Activated naive CD4-positive, alpha-beta T cell treated with anti-CD3 and anti-CD28 coated beads, Interleukin-2, amount 50 U/mL, for 16 hours (primary cell): Measurements from ENCODE around the gene PPP6R2.

Experiments used
- DNase-seq: peaks from one replicate; pipeline ENCODE4 v3.0.0-alpha.2; 2020

The PPP6R2 gene

DNA sequence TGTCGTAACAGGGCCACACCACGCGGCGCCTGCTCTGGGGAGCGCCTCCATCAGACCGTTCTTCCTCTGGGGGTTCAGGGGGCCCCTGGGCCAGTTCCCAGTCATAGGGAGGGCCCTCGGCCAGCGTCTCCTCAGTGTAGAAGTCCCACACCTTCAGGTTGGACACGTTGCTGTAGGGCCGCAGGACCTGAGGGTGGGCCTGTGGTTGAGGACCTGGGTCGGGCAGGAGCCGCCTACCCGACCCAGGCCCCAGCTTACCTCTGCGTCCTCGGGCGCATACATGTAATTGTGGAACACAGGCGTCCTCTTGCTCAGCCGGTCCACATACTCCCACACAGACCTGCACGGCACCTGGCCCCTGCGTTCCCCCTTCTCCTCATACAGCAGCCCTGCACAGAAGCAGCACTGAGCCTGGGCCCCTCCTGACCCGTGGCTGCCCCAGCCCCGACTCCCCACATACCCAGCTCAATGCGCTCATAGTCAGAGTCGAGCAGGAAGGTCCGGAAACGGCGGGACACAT lies 111.5 kb downstream of the PPP6R2 start:
- no peak for DNase-seq

DNA sequence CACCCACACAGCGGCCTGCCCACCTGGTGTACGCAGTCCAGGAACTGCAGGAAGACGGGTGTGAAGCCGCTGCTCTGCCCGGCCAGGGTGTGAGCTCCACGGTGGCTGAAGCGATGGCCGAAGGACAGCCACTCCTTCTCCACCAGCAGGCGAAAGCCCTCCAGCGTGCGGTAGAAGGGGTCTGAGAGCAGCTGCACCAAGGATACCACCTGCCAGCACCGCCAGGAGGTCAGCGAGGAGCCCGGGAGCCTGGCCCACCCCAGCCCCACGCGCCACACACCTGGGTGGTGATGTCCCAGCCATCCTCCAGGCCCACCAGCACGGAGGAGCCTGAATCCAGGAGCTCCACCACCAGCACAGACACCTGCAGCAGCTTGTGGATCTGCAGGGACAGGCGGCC lies 112.1 kb downstream of the PPP6R2 start:
- no peak for DNase-seq

DNA sequence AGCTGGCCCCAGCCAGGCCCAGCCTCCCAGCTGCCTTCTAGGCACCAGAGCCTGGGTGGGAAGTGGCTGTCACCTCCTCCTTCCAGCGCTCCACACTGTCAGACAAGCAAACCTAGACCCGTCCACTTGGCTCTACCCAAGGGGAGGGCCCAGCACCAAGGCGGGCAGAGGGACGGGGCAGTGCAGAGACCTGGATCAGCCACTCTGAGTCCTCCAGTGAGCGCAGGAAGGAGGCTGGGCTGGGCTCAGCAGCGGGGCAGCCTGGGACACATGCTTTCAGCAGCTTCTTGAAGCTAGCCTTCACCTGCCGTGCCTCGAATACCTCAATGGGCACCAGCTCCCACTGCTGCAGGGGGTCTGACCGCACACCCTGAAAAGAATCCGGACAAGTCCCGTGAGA lies 112.9 kb downstream of the PPP6R2 start:
- no peak for DNase-seq

DNA sequence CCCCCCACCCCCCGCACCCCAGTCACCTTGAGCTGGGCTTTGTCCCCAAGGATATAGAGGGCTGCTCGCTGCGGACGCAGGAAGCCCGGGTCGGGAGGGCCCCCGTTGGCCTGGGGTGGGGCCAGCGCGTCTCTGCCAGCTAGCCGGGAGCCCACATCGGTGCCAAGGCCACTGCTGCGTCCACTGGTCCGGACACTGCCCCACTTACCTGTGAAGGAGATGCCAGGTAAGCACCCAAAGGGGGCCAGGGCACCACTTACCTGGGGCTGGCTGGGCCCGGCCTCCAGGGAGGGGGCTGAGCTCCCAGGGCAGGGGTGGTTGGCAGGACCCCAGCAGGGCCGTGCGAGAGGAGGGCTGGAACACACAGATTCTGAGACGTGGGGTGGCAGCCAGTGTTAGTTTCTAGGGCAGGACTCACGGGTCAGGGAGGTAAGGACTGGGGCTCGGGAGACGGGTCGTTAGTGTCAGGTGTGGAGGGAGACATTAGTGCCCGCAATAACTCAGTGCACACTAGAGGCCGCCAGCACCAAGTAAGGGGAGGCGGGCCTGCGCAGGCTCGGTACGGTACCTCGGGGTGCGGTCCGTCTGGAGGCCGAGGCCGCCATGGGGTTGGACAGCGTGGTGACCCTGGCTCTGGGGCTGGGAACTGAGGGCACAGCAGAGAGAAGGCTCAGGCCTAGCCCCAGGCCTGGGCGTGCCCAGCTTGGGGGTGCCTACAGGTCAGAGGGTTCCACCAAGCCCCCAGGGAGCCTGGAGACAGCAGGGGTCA lies 113.5 kb downstream of the PPP6R2 start:
- no peak for DNase-seq

DNA sequence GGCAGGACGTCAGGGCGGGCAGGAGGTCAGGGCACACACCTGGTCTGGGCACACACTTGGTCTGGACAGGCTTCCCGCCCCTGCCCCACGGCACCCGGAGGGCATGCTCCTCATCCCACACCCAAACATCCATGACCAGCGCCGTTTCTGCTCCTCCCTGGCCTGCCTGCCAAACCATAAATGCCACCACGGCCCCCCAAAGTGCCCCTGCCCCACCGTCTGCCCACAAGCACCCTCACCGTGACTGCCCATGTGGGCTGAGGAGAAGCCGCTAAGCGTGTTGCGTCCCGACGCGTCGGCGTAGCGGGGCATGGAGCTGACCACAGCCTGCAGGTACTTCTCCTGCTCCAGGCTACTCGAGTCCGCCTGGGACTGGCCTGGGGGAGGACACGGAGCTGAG lies 115.9 kb downstream of the PPP6R2 start:
- no peak for DNase-seq

DNA sequence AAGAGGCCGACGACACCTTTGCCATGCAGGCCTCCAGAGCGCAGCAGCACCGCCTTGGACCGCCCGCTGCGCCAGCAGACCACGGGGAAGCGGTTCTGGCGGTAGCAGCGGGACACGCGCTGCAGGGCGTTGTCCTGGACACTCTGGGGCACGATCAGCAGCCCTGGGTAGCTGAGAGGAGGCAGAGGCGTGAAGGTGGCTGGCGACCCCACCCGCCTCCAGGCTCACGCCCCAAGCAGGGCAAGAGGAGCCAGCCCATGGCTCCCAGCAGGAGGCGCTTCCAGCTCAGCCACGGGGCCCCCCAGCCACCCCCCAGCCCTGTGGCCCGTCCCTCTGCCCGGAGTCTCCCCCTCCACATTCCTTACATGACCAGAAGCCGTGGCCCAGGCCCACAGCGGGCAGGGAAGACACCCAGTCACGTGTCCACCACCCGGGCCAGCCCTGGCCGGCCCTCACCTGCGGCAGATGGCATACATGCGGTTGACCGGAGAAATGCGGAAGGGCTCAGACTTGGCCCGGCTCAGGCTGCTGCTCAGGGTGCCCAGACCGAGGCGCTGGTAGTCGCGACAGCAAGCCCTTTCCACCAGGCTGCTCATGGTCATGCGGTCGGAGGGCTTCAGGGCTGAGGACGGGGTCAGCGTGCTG lies 116.5 kb downstream of the PPP6R2 start:
- DNase-seq: no peak

DNA sequence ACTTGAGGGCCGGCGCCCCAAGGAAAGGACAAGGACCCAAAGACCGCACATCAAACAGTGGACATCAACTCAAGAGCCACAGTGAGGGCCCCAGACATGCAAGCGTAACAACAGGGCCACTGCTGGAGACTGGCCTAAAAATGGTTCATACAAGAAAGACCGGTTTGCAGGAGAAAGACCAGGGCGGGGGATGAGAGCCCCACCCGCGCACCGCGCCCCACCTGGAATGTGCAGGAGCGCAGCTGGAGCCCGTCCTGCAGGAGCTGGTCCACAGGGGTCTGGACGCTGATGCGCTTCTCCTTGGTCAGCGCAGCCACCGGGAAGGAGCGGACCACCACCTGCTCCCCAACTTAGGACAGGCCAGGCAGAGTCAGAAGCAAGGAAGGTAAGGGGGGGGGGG lies 117.8 kb downstream of the PPP6R2 start:
- DNase-seq: no peak

DNA sequence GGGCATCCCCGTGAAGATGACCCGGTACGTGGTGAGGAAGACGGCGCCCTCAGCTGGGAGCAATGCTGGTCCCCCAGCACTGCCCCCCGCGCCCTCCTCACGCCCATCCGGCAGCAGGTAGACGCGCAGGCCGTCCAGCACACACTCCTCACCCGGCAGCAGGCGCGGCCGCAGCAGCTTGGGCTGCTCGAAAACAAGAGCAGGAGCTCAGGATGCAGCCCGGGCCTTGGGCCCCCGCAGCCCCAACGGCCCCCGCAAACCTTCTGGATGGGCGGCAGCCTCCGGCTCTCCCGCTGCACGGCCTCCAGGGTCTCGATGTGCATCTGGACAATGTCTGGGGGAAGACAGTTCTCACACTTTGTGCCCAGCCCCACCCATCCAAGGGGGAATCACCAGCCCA lies 118.4 kb downstream of the PPP6R2 start:
- no peak for DNase-seq

DNA sequence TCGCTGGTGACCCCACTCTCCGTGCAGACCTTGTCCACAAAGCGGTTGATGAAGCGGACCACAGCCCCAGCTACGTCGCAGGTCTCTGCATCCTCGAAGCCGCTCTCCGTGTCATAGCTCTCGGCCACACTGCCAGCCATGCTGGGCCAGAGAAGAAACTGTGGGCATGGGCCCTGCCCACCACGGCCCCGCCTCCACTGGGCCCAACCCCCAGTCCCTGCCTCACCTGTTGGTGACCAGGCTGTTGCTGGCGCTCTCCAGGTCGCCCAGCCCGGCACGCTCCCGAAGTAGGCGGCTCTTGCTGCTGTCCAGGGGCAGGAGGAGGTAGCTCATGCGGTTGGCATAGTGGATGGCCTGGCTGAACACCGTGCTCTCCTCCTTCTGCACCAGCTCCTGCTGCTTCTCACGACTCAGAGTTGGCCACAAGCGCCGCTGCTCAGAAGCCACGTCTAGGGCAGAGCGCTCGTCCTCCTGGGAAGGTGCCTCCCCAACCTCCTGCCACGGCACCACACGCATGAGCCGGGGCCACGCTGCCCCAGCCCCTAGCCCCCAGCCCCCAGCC lies 118.9 kb downstream of the PPP6R2 start:
- no peak for DNase-seq

DNA sequence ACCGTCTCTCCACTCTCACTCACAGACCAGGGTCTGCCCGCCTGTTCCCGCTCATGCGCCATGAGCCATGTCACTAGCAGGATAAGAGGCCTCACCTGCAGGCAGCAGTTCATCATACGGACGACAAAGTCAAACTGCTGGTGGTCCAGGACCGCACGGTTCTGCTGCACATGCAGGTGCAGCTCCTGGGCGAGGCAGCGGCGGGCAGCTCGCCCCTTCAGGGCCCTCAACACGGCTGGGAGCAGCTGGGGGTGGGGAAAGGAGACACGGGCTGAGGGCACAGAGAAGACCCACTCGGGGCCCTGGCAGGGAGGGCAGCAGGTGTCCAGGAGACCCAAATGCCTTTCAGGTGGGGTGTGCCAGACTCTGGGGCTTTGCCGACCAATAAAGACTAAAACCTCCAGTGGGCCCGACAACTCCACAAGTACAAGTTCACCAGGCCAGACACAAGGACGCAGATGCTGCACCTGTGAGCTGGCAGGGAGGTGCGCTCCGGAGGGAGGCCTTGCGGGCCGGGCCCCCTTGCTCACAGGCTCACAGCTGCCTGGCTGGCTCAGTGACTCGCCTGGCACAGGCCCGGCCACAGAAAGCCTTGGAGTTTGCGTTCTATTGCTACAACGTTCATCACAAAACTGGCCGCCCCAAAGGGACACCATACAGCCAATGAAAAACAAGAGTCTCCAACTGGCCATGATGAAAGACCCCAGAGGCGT lies 120.2 kb downstream of the PPP6R2 start:
- DNase-seq: no peak

DNA sequence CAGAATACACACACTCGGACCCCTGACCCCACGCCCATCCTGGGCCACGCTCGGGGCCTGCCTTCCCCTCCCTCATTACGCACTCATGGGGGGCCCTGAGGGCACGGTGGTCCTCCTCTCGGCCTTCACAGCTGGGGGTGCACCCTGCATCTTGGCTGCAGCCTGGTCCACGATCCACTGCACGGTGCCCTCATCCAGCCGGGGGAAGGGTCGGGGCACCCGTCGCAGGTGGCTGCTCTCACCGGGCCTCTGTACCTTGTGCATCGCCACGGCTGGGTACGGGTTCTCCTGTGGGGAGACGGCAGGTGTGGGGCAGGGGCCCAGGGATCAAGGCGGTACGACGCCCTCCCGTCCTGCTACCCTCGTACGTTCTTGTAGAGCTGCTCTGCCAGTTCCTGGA lies 121.3 kb downstream of the PPP6R2 start:
- no peak for DNase-seq

DNA sequence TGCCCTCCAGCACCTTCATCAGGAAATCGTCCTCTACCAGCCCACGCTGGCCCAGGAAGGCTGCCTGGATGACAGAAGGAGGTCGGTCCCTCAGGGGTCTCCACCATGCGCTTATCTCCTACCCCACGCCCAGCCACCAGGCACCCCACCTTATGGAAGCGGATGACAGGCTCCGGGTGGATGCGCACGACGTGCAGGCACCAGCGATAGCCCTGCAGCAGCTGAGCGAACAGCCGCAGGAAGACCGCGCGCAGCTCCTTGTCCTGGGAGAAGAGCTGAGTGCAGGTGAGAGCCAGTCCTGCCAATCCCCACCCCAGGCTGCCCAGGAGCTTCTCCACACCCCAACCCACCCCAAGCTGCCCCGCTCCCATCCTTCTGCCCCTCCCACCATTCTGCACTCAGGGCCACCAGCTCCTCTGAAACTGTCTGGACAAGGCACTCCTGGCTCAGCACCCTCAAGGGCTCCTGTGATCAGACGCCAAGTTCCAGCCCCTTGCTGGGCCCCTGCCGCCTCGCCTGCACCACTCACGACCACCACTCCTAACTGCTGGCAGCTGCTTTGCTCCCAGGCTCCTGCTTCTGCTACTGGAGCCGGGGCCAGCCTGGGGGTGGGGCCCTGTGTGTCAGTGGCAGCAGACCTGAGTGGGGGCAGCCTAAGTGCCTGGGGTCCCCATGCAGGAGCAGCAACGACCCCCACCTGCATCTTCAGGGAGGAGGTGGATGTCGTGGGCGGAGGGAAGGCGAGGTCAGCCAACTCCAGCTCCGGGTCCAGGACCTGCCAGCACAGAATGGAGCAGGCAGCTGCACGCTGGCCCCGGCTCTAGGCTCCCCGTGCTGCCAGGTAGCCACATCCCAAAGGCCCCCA lies 122.2 kb downstream of the PPP6R2 start:
- no peak for DNase-seq

DNA sequence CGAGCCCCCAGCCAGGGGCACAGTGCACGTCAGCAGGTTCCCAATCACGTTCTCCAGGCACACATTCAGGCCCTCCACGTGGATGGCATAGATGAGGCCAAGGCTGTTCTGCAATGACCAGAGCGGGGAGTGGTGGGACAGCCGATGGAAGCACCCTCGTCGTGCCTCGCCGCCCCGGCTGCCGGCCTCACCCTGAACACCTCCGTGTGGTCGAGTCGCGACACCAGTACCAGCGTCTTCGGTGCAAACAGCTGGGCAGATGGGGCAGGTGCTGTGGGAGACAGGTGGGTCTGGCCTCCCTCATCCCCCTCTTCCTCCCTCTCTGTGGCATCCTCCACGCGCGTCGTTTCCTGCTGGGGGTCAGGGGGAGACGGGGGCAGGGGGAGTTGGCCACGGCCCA lies 124.2 kb downstream of the PPP6R2 start:
- no peak for DNase-seq

DNA sequence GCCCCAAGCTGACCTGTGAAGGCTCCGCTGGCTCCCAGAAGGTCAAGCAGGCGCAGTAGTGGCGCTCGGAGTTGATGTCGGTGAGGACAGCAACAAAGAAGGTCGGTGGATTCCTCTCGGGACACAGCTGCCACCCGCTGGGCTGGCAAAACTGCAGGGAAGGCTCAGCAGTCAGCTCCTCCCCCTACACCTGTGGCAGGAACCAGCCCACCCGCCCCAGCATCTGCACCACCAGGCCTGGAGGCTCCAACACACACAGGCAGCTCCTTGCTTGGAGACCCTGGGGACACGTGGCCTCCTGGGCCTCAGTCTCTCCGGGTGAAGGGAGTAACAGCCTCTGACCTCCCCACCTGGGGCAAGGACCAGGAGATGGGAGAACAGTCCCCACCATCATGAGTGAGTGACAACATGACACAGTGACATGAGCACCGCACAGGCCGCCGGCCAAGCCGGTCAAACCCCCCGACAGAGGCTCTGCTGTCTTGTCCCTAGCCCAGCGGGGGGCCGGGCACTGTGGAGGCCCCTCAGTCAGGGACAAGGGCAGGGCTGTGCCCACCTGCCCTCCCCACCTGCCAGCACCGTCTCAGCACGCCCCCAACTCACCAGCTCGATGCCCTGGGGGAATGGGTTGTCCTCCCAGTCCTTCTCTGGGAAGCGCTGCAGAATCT lies 124.8 kb downstream of the PPP6R2 start:
- no peak for DNase-seq

DNA sequence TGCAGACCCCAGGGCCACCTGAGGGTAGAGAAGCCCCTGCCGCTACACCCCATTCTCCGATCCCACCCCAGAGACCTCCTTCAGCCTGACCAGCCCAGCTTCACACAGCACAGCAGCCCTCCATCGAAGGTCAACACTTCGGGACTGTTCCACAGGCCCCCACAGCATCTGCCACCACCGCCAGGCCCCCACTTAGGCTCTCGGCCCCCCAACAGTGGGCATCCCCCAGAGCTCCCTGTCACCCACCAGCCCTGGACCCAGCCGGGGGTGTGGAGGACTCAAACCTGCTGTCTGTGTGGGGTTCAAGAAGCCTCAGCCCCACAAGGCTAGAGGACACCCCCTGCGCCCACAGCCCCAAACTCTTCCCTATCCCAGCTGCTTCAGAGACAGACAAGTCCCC lies 125.5 kb downstream of the PPP6R2 start:
- DNase-seq: no peak

DNA sequence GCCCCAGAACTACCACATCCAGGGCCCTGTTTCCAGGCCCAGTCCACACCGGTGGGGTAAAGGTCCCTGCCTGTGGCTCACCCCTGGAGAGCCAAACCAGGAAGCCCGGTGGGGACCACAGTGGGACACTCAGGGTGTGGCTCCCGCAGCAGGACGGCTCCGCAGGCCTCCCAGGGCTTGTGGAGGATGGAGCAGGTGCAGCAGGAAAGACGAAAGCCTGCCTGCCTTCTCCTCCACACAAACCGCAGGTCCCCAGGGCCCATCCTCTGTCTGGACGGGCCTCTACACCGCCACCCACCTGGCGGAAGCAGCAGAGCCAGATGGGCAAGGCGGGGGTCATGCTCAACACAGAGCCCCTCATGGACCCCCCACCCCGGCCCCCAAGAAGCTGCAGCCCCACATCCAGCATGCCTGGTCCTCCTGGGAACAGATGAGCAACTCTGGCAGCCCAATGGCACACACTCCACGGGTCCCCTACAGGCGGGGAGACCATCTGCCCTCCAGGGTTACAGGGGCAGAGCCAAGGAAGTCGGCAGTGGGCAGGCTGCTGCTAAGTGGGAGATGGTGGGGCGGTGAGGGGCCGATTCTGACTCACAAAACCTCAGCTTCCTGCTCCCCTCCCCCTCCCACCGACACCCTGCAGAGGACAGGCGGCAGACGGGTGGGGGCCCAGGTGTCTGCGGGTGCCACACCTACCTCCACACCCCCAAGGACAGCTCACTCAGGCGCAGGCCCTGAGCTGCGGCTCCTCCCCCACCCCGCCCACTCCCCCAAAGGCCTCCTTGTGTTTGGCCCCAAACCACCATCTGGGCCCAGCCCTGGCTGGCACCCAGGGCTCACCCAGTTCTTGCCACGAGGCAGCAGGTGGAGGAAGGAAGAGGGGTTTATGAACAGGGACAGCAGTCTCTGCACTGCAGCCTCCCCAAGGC lies 126.5 kb downstream of the PPP6R2 start:
- DNase-seq: peak; percentile 88

DNA sequence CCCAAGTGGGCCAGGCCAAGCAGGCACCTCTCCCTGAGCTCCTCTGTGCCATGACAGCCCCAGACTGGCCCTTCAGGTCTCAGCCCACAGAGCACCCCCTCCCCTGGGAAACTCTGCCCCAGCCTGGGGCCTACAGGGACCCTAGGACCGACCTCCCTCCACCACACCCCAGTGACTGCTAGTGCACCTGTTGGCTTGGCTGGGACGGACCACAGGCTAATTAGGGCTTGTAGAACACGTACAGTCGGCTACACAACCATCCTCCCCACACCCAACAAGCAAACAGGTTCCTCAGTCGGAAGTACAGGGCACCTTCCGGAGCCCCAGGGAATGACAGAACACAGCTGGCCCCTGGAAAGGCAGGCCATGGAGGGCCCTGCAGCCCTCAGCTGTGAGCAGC lies 127.4 kb downstream of the PPP6R2 start:
- no peak for DNase-seq

DNA sequence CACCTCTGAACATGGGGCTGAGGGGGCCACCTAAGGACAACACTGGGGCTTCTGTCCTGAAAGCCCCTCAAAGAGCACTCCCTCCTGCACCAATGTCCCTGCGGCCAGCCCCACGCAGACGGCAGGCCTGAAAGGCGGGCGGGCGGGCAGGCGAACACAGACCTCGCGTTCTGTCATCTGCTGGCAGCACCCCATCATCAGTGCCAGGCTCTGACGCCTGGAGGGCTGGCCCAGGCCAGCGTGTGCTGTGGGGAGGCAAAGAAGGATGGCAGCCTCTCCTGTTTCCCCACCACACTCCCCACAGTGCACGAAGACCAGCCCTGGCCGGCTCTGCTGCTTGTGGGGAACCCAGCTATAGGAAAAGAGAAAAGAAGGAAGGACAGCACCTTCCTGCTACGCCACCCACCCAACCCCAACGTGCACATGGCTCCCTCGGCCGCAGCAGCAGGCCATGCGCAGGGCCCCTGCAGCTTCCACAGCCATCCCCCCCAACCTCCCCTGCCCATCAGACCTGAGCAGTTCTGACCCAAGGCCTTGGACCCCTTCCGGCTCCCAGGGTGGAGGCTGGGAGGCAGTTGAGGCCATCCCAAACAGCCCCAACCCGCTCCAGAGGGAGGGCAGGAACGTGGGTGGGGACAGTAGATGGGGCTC lies 128.2 kb downstream of the PPP6R2 start:
- DNase-seq: no peak

DNA sequence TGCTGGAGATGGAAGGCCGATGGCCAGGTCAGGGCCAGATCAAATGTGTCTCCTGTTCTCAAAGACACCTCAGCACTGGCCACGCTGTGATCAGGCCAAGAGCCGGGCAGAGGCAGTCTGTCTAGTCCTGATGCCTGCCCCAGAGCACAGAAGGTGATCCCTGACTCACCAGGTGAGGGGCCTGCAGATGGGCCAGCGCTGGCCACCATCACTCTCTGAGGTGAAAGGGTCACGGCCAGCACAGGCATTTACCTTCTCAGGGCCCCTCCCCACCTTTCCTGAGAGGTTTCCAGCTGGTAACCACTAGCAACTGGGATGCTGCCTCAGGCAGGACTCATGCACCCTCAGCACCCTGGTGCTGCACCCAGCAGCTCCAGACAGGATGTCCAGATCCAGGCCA lies 128.8 kb downstream of the PPP6R2 start:
- DNase-seq: no peak

DNA sequence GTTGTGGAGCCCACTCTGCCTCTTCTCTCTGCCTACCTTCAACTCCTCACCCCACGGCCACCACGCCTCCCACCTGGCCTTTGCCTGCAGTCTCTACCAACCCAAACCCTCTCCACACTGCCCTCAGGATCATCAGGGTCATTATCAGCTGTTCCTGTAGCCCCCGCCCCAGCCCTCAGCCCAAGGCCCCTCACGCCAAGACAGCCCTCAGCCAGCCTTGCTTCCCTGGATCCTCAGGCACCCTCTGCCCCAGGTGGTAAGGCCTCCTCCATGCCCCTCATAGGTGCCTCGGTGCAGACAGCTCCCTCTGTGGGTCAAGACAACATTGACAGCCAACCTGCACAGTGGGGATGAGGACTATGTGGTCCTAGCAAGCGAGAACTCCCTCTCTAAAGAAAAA lies 130.0 kb downstream of the PPP6R2 start:
- DNase-seq: peak; percentile 45
